ENCODE data around the gene TPCN2.
"Not testable (repeated sequence)": the region's sequence is repeated elsewhere in the genome, so short reads cannot be mapped to it uniquely, and the experiment has no call there.

The TPCN2 gene

DNA sequence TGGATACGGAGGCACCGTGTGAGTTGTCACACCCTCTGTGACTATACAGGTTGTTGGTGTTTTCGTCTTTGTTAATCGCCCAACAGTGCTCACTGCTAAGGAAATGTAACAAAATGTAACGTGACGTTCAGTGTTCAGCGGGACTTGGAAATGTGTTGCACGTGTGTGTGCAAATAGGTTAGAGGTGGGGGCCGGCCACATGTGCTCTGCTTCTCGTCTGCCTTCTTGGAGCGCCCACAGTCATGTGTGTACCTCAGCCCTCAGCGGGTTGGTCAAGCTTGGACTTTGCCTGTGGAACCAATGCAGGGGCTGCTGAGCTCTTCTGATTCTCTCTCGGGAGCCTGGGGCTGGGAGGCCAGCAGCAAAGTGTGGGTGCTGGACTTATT lies 99.6 kb downstream of the TPCN2 start:
- WGBS, result 94% methylated on average over 13 of the region's 13 CpGs
- no peak overlapping the region for H3K4me3 ChIP-seq (ENCODE audit: insufficient read depth in 1 of 2, low read depth in 1 of 2, low read length in 2 of 2)
- peaks cover 0 to 40% of the 10 kb centered on the region in 2 experiments for H3K27me3 ChIP-seq (ENCODE audit: control insufficient read depth in 1 of 2, insufficient read depth in 1 of 2, low read length in 2 of 2)
- no peak overlapping the region for H2BK120ac ChIP-seq (ENCODE audit: low read depth, low read length)
- no peak overlapping the region for H3K4me2 ChIP-seq (ENCODE audit: low read length, poor library complexity, severe bottlenecking)
- H3K4ac ChIP-seq (ENCODE audit: low read depth in 1 of 2, low read length in 2 of 2), result no peak overlapping the region
- DNase-seq, result no peak
- no peak overlapping the region for H3K18ac ChIP-seq (ENCODE audit: low read depth in 1 of 2, low read length in 2 of 2)
- H3K27ac ChIP-seq (ENCODE audit: low read length, poor library complexity, severe bottlenecking), result no peak overlapping the region
- no peak overlapping the region for H3K9ac ChIP-seq (ENCODE audit: low read length)
- H3K23ac ChIP-seq (ENCODE audit: low read length in 2 of 2), result no peak overlapping the region
- H2BK5ac ChIP-seq (ENCODE audit: low read depth, low read length, poor library complexity, severe bottlenecking), result no peak overlapping the region
- no peaks in the 10 kb centered on the region for H3K36me3 ChIP-seq (ENCODE audit: control insufficient read depth in 1 of 2, insufficient read depth in 2 of 2, low read depth in 1 of 2, low read length in 2 of 2)
- no peaks in the 10 kb centered on the region for H3K79me1 ChIP-seq (replicated peaks; ENCODE audit: low read length, poor library complexity, severe bottlenecking)
- H2AFZ ChIP-seq (ENCODE audit: low read depth, low read length), result no peak overlapping the region
- H2BK15ac ChIP-seq (ENCODE audit: low read depth, poor library complexity, severe bottlenecking), result no peak overlapping the region
- no peak overlapping the region for H4K91ac ChIP-seq (ENCODE audit: low read length)
- H3K9me3 ChIP-seq (ENCODE audit: control insufficient read depth, low read length), result peaks cover 15% of the 10 kb centered on the region
- no peak overlapping the region for H4K8ac ChIP-seq (ENCODE audit: low read length)
- H3K14ac ChIP-seq (ENCODE audit: low read length in 2 of 2), result no peak overlapping the region
- H2AK5ac ChIP-seq (ENCODE audit: low read length, severe bottlenecking), result no peak overlapping the region
- H3K4me1 ChIP-seq (ENCODE audit: control insufficient read depth, insufficient read depth, low read depth, low read length), result no peaks in the 10 kb centered on the region
- H2BK12ac ChIP-seq (ENCODE audit: low read length in 2 of 2), result no peak overlapping the region

DNA sequence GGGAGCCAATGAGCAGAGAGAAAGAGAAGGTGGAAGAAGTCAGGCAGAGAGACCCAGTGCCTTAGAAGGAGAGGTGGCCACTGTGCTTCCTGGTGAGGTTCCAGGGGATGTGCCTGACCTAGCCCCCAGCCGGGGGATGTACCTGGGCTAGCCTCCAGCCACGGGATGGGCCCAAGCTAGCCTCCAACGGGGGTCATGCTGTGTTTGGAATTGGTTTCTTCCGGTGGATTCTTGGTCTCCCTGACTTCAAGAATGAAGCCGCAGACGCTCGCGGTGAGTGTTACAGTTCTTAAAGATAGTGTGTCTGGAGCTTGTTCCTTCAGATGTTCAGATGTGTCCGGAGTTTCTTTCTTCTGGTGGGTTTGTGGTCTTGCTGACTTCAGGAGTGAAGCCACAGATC lies 100.1 kb downstream of the TPCN2 start:
- Histone ChIP-seq H2BK5ac (ENCODE audit: low read depth, low read length, poor library complexity, severe bottlenecking) (no peak overlapping the region), H3K4ac (ENCODE audit: low read depth in 1 of 2, low read length in 2 of 2) (no peak overlapping the region), H3K4me3 (ENCODE audit: insufficient read depth in 1 of 2, low read depth in 1 of 2, low read length in 2 of 2) (no peak overlapping the region), H2AFZ (ENCODE audit: low read depth, low read length) (no peak overlapping the region), H2BK12ac (ENCODE audit: low read length in 2 of 2) (no peak overlapping the region), H3K9ac (ENCODE audit: low read length) (no peak overlapping the region), H4K91ac (ENCODE audit: low read length) (no peak overlapping the region), H3K27me3 (ENCODE audit: control insufficient read depth in 1 of 2, insufficient read depth in 1 of 2, low read length in 2 of 2) (peaks cover 0 to 44% of the 10 kb centered on the region in 2 experiments), H2BK15ac (ENCODE audit: low read depth, poor library complexity, severe bottlenecking) (no peak overlapping the region), H3K4me1 (ENCODE audit: control insufficient read depth, insufficient read depth, low read depth, low read length) (no peaks in the 10 kb centered on the region), H3K23ac (ENCODE audit: low read length in 2 of 2) (no peak overlapping the region), H3K18ac (ENCODE audit: low read depth in 1 of 2, low read length in 2 of 2) (no peak overlapping the region), H3K9me3 (ENCODE audit: control insufficient read depth, low read length) (peaks cover 15% of the 10 kb centered on the region), H3K14ac (ENCODE audit: low read length in 2 of 2) (no peak overlapping the region), H2BK120ac (ENCODE audit: low read depth, low read length) (no peak overlapping the region), H3K36me3 (ENCODE audit: control insufficient read depth in 1 of 2, insufficient read depth in 2 of 2, low read depth in 1 of 2, low read length in 2 of 2) (no peaks in the 10 kb centered on the region), H3K79me1 (replicated peaks; ENCODE audit: low read length, poor library complexity, severe bottlenecking) (no peaks in the 10 kb centered on the region), H4K8ac (ENCODE audit: low read length) (no peak overlapping the region), H3K4me2 (ENCODE audit: low read length, poor library complexity, severe bottlenecking) (no peak overlapping the region), H3K27ac (ENCODE audit: low read length, poor library complexity, severe bottlenecking) (no peak overlapping the region), H2AK5ac (ENCODE audit: low read length, severe bottlenecking) (no peak overlapping the region)
- WGBS, result 89% methylated on average over 9 of the region's 9 CpGs
- no peak for DNase-seq

DNA sequence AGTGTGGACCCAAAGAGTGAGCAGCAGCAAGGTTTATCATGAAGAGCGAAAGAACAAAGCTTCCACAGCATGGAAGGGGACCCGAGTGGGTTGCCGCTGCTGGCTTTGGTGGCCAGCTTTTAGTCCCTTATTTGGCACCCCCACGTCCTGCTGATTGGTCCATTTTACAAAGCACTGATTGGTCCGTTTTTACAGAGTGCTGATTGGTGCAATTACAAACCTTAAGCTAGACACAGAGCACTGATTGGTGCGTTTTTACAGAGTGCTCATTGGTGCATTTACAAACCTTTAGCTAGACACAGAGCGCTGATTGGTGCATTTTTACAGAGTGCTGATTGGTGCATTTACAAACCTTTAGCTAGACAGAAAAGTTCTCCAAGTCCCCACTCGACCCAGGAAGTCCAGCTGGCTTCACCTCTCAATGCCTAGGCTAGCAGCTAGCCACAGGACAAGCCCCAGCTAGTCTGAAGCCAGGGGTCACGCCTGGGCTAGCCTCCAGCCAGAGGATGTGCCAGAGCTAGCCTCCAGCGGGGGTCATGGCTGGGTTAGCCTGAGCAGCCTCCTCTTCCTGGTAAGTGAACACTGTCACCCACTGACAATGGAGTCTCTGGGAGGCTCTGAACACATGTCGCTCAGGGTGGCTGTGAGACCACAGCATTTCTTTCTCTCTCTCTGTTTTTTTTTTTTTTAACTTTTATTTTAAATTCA lies 100.8 kb downstream of the TPCN2 start:
- not testable (repeated sequence) for H2BK120ac ChIP-seq (ENCODE audit: low read depth, low read length); H3K4me3 ChIP-seq (ENCODE audit: insufficient read depth in 1 of 2, low read depth in 1 of 2, low read length in 2 of 2); H2AFZ ChIP-seq (ENCODE audit: low read depth, low read length); H4K8ac ChIP-seq (ENCODE audit: low read length); H3K4me2 ChIP-seq (ENCODE audit: low read length, poor library complexity, severe bottlenecking); H3K4me1 ChIP-seq (ENCODE audit: control insufficient read depth, insufficient read depth, low read depth, low read length); H2BK12ac ChIP-seq (ENCODE audit: low read length in 2 of 2); H2AK5ac ChIP-seq (ENCODE audit: low read length, severe bottlenecking); H3K23ac ChIP-seq (ENCODE audit: low read length in 2 of 2); H2BK5ac ChIP-seq (ENCODE audit: low read depth, low read length, poor library complexity, severe bottlenecking); H3K36me3 ChIP-seq (ENCODE audit: control insufficient read depth in 1 of 2, insufficient read depth in 2 of 2, low read depth in 1 of 2, low read length in 2 of 2); H3K4ac ChIP-seq (ENCODE audit: low read depth in 1 of 2, low read length in 2 of 2); H3K14ac ChIP-seq (ENCODE audit: low read length in 2 of 2); H3K9ac ChIP-seq (ENCODE audit: low read length); DNase-seq; H3K27ac ChIP-seq (ENCODE audit: low read length, poor library complexity, severe bottlenecking); H3K18ac ChIP-seq (ENCODE audit: low read depth in 1 of 2, low read length in 2 of 2); H3K79me1 ChIP-seq (replicated peaks; ENCODE audit: low read length, poor library complexity, severe bottlenecking); H2BK15ac ChIP-seq (ENCODE audit: low read depth, poor library complexity, severe bottlenecking)
- WGBS, result 73% methylated on average over 10 of the region's 11 CpGs
- Histone ChIP-seq H4K91ac (ENCODE audit: low read length) (peak overlapping the region; percentile 76), H3K9me3 (ENCODE audit: control insufficient read depth, low read length) (peaks cover 15% of the 10 kb centered on the region), H3K27me3 (ENCODE audit: control insufficient read depth in 1 of 2, insufficient read depth in 1 of 2, low read length in 2 of 2) (peaks cover 0 to 43% of the 10 kb centered on the region in 2 experiments)

DNA sequence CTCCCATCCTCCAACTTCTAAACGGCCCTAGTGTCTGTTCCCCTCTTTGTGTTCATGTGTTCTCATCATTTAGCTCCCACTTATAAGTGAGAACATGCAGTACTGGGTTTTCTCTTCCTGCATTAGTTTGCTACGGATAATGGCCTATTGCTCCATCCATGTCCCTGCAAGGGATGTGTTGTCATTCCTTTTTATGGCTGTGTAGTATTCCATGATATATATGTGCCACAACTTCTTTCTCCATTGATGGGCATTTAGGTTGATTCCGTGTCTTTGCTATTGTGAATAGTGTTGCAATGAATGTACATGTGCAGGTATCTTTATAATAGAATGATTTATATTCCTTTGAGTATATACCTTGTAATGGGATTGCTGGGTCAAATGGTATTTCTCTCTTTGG lies 101.4 kb downstream of the TPCN2 start:
- Histone ChIP-seq H3K4me3 (ENCODE audit: insufficient read depth in 1 of 2, low read depth in 1 of 2, low read length in 2 of 2) (no peak overlapping the region), H4K8ac (ENCODE audit: low read length) (no peak overlapping the region), H2BK120ac (ENCODE audit: low read depth, low read length) (no peak overlapping the region), H2AK5ac (ENCODE audit: low read length, severe bottlenecking) (no peak overlapping the region), H3K27ac (ENCODE audit: low read length, poor library complexity, severe bottlenecking) (no peak overlapping the region), H3K27me3 (ENCODE audit: control insufficient read depth in 1 of 2, insufficient read depth in 1 of 2, low read length in 2 of 2) (peaks cover 0 to 43% of the 10 kb centered on the region in 2 experiments), H3K9ac (ENCODE audit: low read length) (no peak overlapping the region), H3K4ac (ENCODE audit: low read depth in 1 of 2, low read length in 2 of 2) (no peak overlapping the region), H3K4me2 (ENCODE audit: low read length, poor library complexity, severe bottlenecking) (no peak overlapping the region), H2BK5ac (ENCODE audit: low read depth, low read length, poor library complexity, severe bottlenecking) (no peak overlapping the region), H3K4me1 (ENCODE audit: control insufficient read depth, insufficient read depth, low read depth, low read length) (no peaks in the 10 kb centered on the region), H4K91ac (ENCODE audit: low read length) (no peak overlapping the region), H3K36me3 (ENCODE audit: control insufficient read depth in 1 of 2, insufficient read depth in 2 of 2, low read depth in 1 of 2, low read length in 2 of 2) (no peaks in the 10 kb centered on the region), H2BK15ac (ENCODE audit: low read depth, poor library complexity, severe bottlenecking) (no peak overlapping the region), H3K23ac (ENCODE audit: low read length in 2 of 2) (no peak overlapping the region), H2BK12ac (ENCODE audit: low read length in 2 of 2) (no peak overlapping the region), H3K79me1 (replicated peaks; ENCODE audit: low read length, poor library complexity, severe bottlenecking) (no peaks in the 10 kb centered on the region), H3K14ac (ENCODE audit: low read length in 2 of 2) (no peak overlapping the region), H3K18ac (ENCODE audit: low read depth in 1 of 2, low read length in 2 of 2) (no peak overlapping the region), H3K9me3 (ENCODE audit: control insufficient read depth, low read length) (peaks cover 15% of the 10 kb centered on the region), H2AFZ (ENCODE audit: low read depth, low read length) (no peak overlapping the region)
- DNase-seq, result no peak
- WGBS, result 85% methylated on average over 2 of the region's 3 CpGs
